BLaER1 treated with 17β-estradiol and CSF1 and Interleukin-3, amounts not matched to agents 10 nM and 100 nM (cell line): ENCODE data around the gene COG8.
A peak's percentile ranks its signal among the peaks of the same experiment; 100 is the strongest.
"Not testable (repeated sequence)": the region's sequence is repeated elsewhere in the genome, so short reads cannot be mapped to it uniquely, and the experiment has no call there.

ENCODE experiments used
- H3K27ac ChIP-seq, 11 experiments: shearing (Covaris generic); formaldehyde crosslinking; 2 replicates each; pipeline ENCODE4 v1.8.1; 2022
- H3K27me3 ChIP-seq, 11 experiments: shearing (Covaris generic); formaldehyde crosslinking; 2 replicates each; pipeline ENCODE4 v1.8.1; 2022
- H3K36me3 ChIP-seq, 11 experiments: shearing (Covaris generic); formaldehyde crosslinking; 2 replicates each; pipeline ENCODE4 v1.8.1; 2022
- H3K4me1 ChIP-seq, 10 experiments: shearing (Covaris generic); formaldehyde crosslinking; 2 replicates each; pipeline ENCODE4 v1.8.1; 2022
- H3K4me2 ChIP-seq, 11 experiments: shearing (Covaris generic); formaldehyde crosslinking; 2 replicates each; pipeline ENCODE4 v1.8.1; 2022
- H3K4me3 ChIP-seq, 10 experiments: shearing (Covaris generic); formaldehyde crosslinking; 2 replicates each; pipeline ENCODE4 v1.8.1; 2022
- H3K9ac ChIP-seq, 11 experiments: shearing (Covaris generic); formaldehyde crosslinking; 2 replicates each; pipeline ENCODE4 v1.8.1; 2022
- H3K9me3 ChIP-seq, 11 experiments: shearing (Covaris generic); formaldehyde crosslinking; replicated peaks in 1 of 11; 2 replicates each; pipeline ENCODE4 v1.8.1; 2022
- H4K20me1 ChIP-seq, 11 experiments: shearing (Covaris generic); formaldehyde crosslinking; 2 replicates each; pipeline ENCODE4 v1.8.1; 2022
- Cebpa-rat ChIP-seq, 11 experiments: shearing (Covaris generic); IDR thresholded peaks; 2 replicates each; pipeline ENCODE4 v1.8.1; 2022

Gene COG8

GRCh38 chr16:69301861-69302260 is 37.5 kb downstream of the COG8 start:
- no peak overlapping the region for H3K27ac ChIP-seq
- peak overlapping the region in 2 of 11 experiments; percentile 1 to 4; a peak in 1 of 22 replicates for H3K4me2 ChIP-seq
- no peak for TF ChIP-seq Cebpa-rat (IDR thresholded peaks at IDR 0.05)
- peaks cover 28 to 64% (median 41%) of the 10 kb centered on the region in 11 experiments for H3K36me3 ChIP-seq
- H4K20me1 ChIP-seq, result no peaks in the 10 kb centered on the region
- peaks cover 0 to 9% (median 6%) of the 10 kb centered on the region in 10 experiments; a peak in 11 of 20 replicates for H3K4me1 ChIP-seq
- no peak overlapping the region for H3K4me3 ChIP-seq
- no peaks in the 10 kb centered on the region for H3K9me3 ChIP-seq
- no peak overlapping the region for H3K9ac ChIP-seq
- H3K27me3 ChIP-seq, result no peaks in the 10 kb centered on the region

- Histone ChIP-seq H3K36me3 (peaks cover 28 to 69% (median 43%) of the 10 kb centered on the region in 11 experiments), H3K9me3 (no peaks in the 10 kb centered on the region), H3K27ac (no peak overlapping the region), H3K4me1 (peaks cover 0 to 9% (median 6%) of the 10 kb centered on the region in 10 experiments; a peak in 11 of 20 replicates), H3K27me3 (no peaks in the 10 kb centered on the region), H3K4me2 (no peak overlapping the region), H3K9ac (no peak overlapping the region), H3K4me3 (no peak overlapping the region), H4K20me1 (no peaks in the 10 kb centered on the region)
- TF ChIP-seq Cebpa-rat (IDR thresholded peaks at IDR 0.05), result no peak
Observed at GRCh38 chr16:69301187-69301586, 38.2 kb downstream of the COG8 start.

- peaks cover 0 to 9% (median 6%) of the 10 kb centered on the region in 10 experiments; a peak in 11 of 20 replicates for H3K4me1 ChIP-seq
- H3K36me3 ChIP-seq, result peaks cover 28 to 64% (median 36%) of the 10 kb centered on the region in 11 experiments
- H3K4me3 ChIP-seq, result no peak overlapping the region
- H3K27ac ChIP-seq, result no peak overlapping the region
- no peaks in the 10 kb centered on the region for H3K9me3 ChIP-seq
- H3K27me3 ChIP-seq, result no peaks in the 10 kb centered on the region
- no peak overlapping the region; a peak in 2 of 22 replicates for H3K4me2 ChIP-seq
- H4K20me1 ChIP-seq, result no peaks in the 10 kb centered on the region
- H3K9ac ChIP-seq, result no peak overlapping the region
- no peak for TF ChIP-seq Cebpa-rat (IDR thresholded peaks at IDR 0.05)
Observed at GRCh38 chr16:69298261-69298660, 41.1 kb downstream of the COG8 start.

- H3K27ac ChIP-seq, result not testable (repeated sequence)
Observed at GRCh38 chr16:69296771-69297170, 42.6 kb downstream of the COG8 start.

GRCh38 chr16:69294051-69294450 is 45.3 kb downstream of the COG8 start:
- H3K36me3 ChIP-seq, result peaks cover 0 to 37% (median 10%) of the 10 kb centered on the region in 11 experiments; a peak in 13 of 22 replicates
- no peak overlapping the region for H3K4me3 ChIP-seq
- H3K9me3 ChIP-seq, result no peaks in the 10 kb centered on the region
- no peak overlapping the region for H3K27ac ChIP-seq
- no peak overlapping the region for H3K9ac ChIP-seq
- no peaks in the 10 kb centered on the region for H4K20me1 ChIP-seq
- TF ChIP-seq Cebpa-rat (IDR thresholded peaks at IDR 0.05), result no peak
- H3K4me1 ChIP-seq, result peaks cover 0 to 5% (median 0%) of the 10 kb centered on the region in 10 experiments; a peak in 4 of 20 replicates
- H3K27me3 ChIP-seq, result no peaks in the 10 kb centered on the region
- no peak overlapping the region for H3K4me2 ChIP-seq

More at GRCh38 chr16:69296771-69297170, 42.6 kb downstream of the COG8 start:
- H3K36me3 ChIP-seq, result peaks cover 23 to 56% (median 30%) of the 10 kb centered on the region in 11 experiments
- not testable (repeated sequence) for H4K20me1 ChIP-seq, H3K4me2 ChIP-seq, H3K9ac ChIP-seq, H3K4me3 ChIP-seq, H3K9me3 ChIP-seq, H3K4me1 ChIP-seq, H3K27me3 ChIP-seq

GRCh38 chr16:69293401-69293800 is 46.0 kb downstream of the COG8 start:
- Histone ChIP-seq H3K9me3 (no peaks in the 10 kb centered on the region), H3K4me1 (peaks cover 0 to under 1% (median 0%) of the 10 kb centered on the region in 10 experiments; a peak in 1 of 20 replicates), H3K27me3 (no peaks in the 10 kb centered on the region), H4K20me1 (no peaks in the 10 kb centered on the region), H3K4me2 (no peak overlapping the region), H3K27ac (no peak overlapping the region), H3K4me3 (no peak overlapping the region), H3K9ac (no peak overlapping the region), H3K36me3 (peaks cover 0 to 37% (median 10%) of the 10 kb centered on the region in 11 experiments; a peak in 10 of 22 replicates)
- no peak for TF ChIP-seq Cebpa-rat (IDR thresholded peaks at IDR 0.05)

GRCh38 chr16:69291657-69292056 is 47.7 kb downstream of the COG8 start:
- H4K20me1 ChIP-seq, H3K4me3 ChIP-seq, H3K9me3 ChIP-seq, H3K27me3 ChIP-seq, H3K4me2 ChIP-seq, H3K27ac ChIP-seq, H3K4me1 ChIP-seq, H3K9ac ChIP-seq: not testable (repeated sequence)
- H3K36me3 ChIP-seq, result peaks cover 0 to 35% (median 13%) of the 10 kb centered on the region in 11 experiments; a peak in 17 of 22 replicates

GRCh38 chr16:69286941-69287713 is 52.2 kb downstream of the COG8 start:
- no peak overlapping the region for H3K27ac ChIP-seq
- H4K20me1 ChIP-seq, result peaks cover 0 to 5% (median 0%) of the 10 kb centered on the region in 11 experiments; a peak in 1 of 22 replicates
- H3K4me3 ChIP-seq, result no peak overlapping the region
- no peak overlapping the region for H3K4me2 ChIP-seq
- no peak overlapping the region for H3K9ac ChIP-seq
- no peaks in the 10 kb centered on the region for H3K27me3 ChIP-seq
- peaks cover 15 to 64% (median 47%) of the 10 kb centered on the region in 11 experiments; a peak in 20 of 22 replicates for H3K36me3 ChIP-seq
- 0 out of 22 replicates have a peak, but pooled peaks of 1 of the 11 experiments have one; percentile 26 for TF ChIP-seq Cebpa-rat (IDR thresholded peaks at IDR 0.05)
- no peaks in the 10 kb centered on the region for H3K9me3 ChIP-seq
- peaks cover 0 to 4% (median 0%) of the 10 kb centered on the region in 10 experiments; a peak in 1 of 20 replicates for H3K4me1 ChIP-seq

GRCh38 chr16:69285240-69285639 is 54.1 kb downstream of the COG8 start:
- no peak for TF ChIP-seq Cebpa-rat (IDR thresholded peaks at IDR 0.05)
- H3K4me3 ChIP-seq, result no peak overlapping the region
- no peaks in the 10 kb centered on the region; a peak in 1 of 22 replicates for H3K9me3 ChIP-seq
- no peak overlapping the region for H3K9ac ChIP-seq
- peaks cover 0 to 4% (median 0%) of the 10 kb centered on the region in 10 experiments; a peak in 1 of 20 replicates for H3K4me1 ChIP-seq
- H4K20me1 ChIP-seq, result peaks cover 0 to 5% (median 0%) of the 10 kb centered on the region in 11 experiments; a peak in 1 of 22 replicates
- H3K4me2 ChIP-seq, result no peak overlapping the region
- H3K27ac ChIP-seq, result no peak overlapping the region
- H3K36me3 ChIP-seq, result peaks cover 15 to 64% (median 42%) of the 10 kb centered on the region in 11 experiments; a peak in 20 of 22 replicates
- no peaks in the 10 kb centered on the region for H3K27me3 ChIP-seq
